ENCODE measurements around the gene FKBP5. TPM values are rescaled to one million over a fixed set of nuclear protein-coding genes. Genes with fewer than 3 reads are reported as not detected.

FKBP5 gene
- total and polyA plus RNA-seq, 9 of the 15 experiments (the other 6 are each of a cell fraction or from before 2014, with no cell fraction given): 32.7 to 151 (median 75.0) TPM

DNA sequence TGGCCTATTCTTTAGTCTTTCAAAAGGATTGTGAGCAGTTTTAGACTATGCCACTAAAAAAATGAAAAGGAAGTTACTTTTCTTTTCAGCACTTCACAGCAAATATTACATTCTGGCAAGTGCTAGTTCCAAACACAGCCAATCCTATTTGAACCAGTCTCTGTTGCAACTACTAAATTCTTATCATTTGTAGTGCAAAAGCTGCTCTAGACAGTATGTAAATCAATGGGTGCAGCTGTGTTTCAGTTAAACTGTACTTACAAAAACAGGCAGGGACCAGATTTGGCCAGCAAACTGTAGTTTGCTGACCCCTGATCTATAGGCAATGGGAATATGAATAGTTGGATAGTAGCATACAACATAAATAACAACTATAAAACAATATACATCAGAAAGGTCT is 107.9 kb downstream of the FKBP5 start (continued):
- TF ChIP-seq CBX3 (IDR thresholded peaks at IDR 0.05; ENCODE audit: borderline replicate concordance in 1 of 2, low read length in 2 of 2): no peak
- no peak for TF ChIP-seq E2F6 (IDR thresholded peaks at IDR 0.05; ENCODE audit: borderline replicate concordance in 1 of 2, extremely low read depth in 1 of 2, insufficient read depth in 1 of 2, insufficient read length in 1 of 2, low read depth in 1 of 2, low read length in 1 of 2, poor library complexity in 1 of 2, severe bottlenecking in 1 of 2)
- no peak for TF ChIP-seq RAD51 (IDR thresholded peaks at IDR 0.05; ENCODE audit: borderline replicate concordance, low read depth)
- no peak for TF ChIP-seq ZNF239 (CRISPR knock-in tag; IDR thresholded peaks at IDR 0.05)
- TF ChIP-seq NR1H2 (CRISPR knock-in tag; IDR thresholded peaks at IDR 0.05): no peak
- TF ChIP-seq NCOA6 (IDR thresholded peaks at IDR 0.05): no peak
- no peak for TF ChIP-seq ATF7 (IDR thresholded peaks at IDR 0.05)
- no peak for TF ChIP-seq THRA (IDR thresholded peaks at IDR 0.05)
- no peak for TF ChIP-seq RUNX1 (IDR thresholded peaks at IDR 0.05; ENCODE audit: low read depth)

- Histone ChIP-seq H2AFZ (ENCODE audit: low read depth, low read length) (no peak overlapping the region), H3K36me3 (ENCODE audit: control insufficient read depth, insufficient read depth, low read length) (peaks cover 75% of the 10 kb centered on the region; the same call in 2 of the 3 replicates), H3K9ac (ENCODE audit: insufficient read depth in 1 of 2, low read depth in 2 of 2, low read length in 2 of 2) (no peak overlapping the region), H3K4me2 (ENCODE audit: insufficient read depth, low read length) (no peak overlapping the region), H4K20me1 (replicated peaks; ENCODE audit: control insufficient read depth, insufficient read depth, low read length) (no peaks in the 10 kb centered on the region), H3K9me1 (ENCODE audit: control insufficient read depth, insufficient read depth, low read length) (no peaks in the 10 kb centered on the region), H3K27ac (ENCODE audit: extremely low read depth, low read depth, low read length) (no peak overlapping the region), H3K79me2 (ENCODE audit: control insufficient read depth, insufficient read depth, low read length) (no peaks in the 10 kb centered on the region), H3K27me3 (ENCODE audit: control insufficient read depth in 2 of 2, insufficient read depth in 2 of 2, low read length in 2 of 2) (no peaks in the 10 kb centered on the region), H3K4me3 (no peak overlapping the region), H3K9me3 (replicated peaks; ENCODE audit: control insufficient read depth, insufficient read depth, low read depth, low read length) (no peaks in the 10 kb centered on the region), H3K4me1 (replicated peaks in 1 of 2; ENCODE audit: control insufficient read depth in 2 of 2, insufficient read depth in 2 of 2, low read length in 2 of 2) (no peaks in the 10 kb centered on the region)
- DNase-seq (ENCODE audit: extremely low read depth in 1 of 4, low spot score in 3 of 4) (no peak), ATAC-seq (no peak), FAIRE-seq (no peak)
- WGBS (ENCODE audit: insufficient coverage, low coverage, missing lambda C conversion rate): 82% methylated on average over 7 of the region's 9 CpGs
- intact Hi-C loops (cut with micrococcal nuclease) (no loop called here), in situ Hi-C loops (cut with MboI) (no loop called here)
- no peak for TF ChIP-seq CUX1 (CRISPR knock-in tag; IDR thresholded peaks at IDR 0.05)
- CTCF ChIA-PET (ENCODE audit: low intra/inter-chr PET ratio): no interaction called here
- BruUV-seq (replicated peaks): no TSS peak
- POLR2A ChIA-PET: interaction anchor here (1.0 kb wide), 1 partner anchor 66 kb away, joined by 3 read pairs; no protein-coding TSS in a partner anchor
Measured at GRCh38 chr6:35576682-35577081, 112.0 kb downstream of the FKBP5 start.
